Rectal smooth muscle tissue (tissue), 1 donor: ENCODE measurements around the gene OR2AE1.

Source experiments
- H3K27ac ChIP-seq: one replicate; pipeline ENCODE4 v1.7.0; 2013; ENCODE audit warnings: low read depth, low read length, inconsistent platforms
- H3K27me3 ChIP-seq: one replicate; pipeline ENCODE4 v1.7.0; 2013; ENCODE audit warnings: low read length; ENCODE audit not compliant: control insufficient read depth, insufficient read depth
- H3K36me3 ChIP-seq: one replicate; pipeline ENCODE4 v1.7.0; 2013; ENCODE audit warnings: low read length; ENCODE audit not compliant: control insufficient read depth, insufficient read depth
- H3K4me1 ChIP-seq: one replicate; pipeline ENCODE4 v1.7.0; 2013; ENCODE audit warnings: low read length; ENCODE audit not compliant: control insufficient read depth, insufficient read depth
- H3K4me3 ChIP-seq: one replicate; pipeline ENCODE4 v1.7.0; 2013; ENCODE audit warnings: low read length
- H3K9ac ChIP-seq: one replicate; pipeline ENCODE4 v1.7.0; 2013; ENCODE audit warnings: low read length

Gene OR2AE1

GRCh38 chr7:99876933-99877332, at the start of gene OR2AE1:
Gene OR2AE1 (minus strand): TSS chr7:99877033. CDS start chr7:99877033, 0 bp downstream.
- no peaks in the 10 kb centered on the region for H3K36me3 ChIP-seq
- H3K9ac ChIP-seq, result no peak within 1 kb of the TSS
- H3K4me3 ChIP-seq, result no peak within 1 kb of the TSS
- no peaks in the 10 kb centered on the region for H3K4me1 ChIP-seq
- no peaks in the 10 kb centered on the region for H3K27me3 ChIP-seq
- no peak within 1 kb of the TSS for H3K27ac ChIP-seq

GRCh38 chr7:99926321-99926720, 49.5 kb upstream of the OR2AE1 start:
- no peaks in the 10 kb centered on the region for H3K4me1 ChIP-seq
- peaks cover 3% of the 10 kb centered on the region for H3K27me3 ChIP-seq
- H3K4me3 ChIP-seq, result no peak overlapping the region
- H3K36me3 ChIP-seq, result no peaks in the 10 kb centered on the region
- no peak overlapping the region for H3K9ac ChIP-seq
- H3K27ac ChIP-seq, result no peak overlapping the region

GRCh38 chr7:99923200-99923599, 46.4 kb upstream of the OR2AE1 start:
- Histone ChIP-seq H3K27me3 (no peaks in the 10 kb centered on the region), H3K4me1 (peaks cover 5% of the 10 kb centered on the region), H3K27ac (no peak overlapping the region), H3K9ac (no peak overlapping the region), H3K4me3 (no peak overlapping the region), H3K36me3 (no peaks in the 10 kb centered on the region)

GRCh38 chr7:99920149-99920548, 43.3 kb upstream of the OR2AE1 start:
- H3K27me3 ChIP-seq, result no peaks in the 10 kb centered on the region
- peak overlapping the region; percentile 93 for H3K4me3 ChIP-seq
- H3K4me1 ChIP-seq, result peaks cover 23% of the 10 kb centered on the region
- H3K27ac ChIP-seq, result peak overlapping the region; percentile 97
- no peak overlapping the region for H3K9ac ChIP-seq
- H3K36me3 ChIP-seq, result peaks cover 4% of the 10 kb centered on the region

GRCh38 chr7:99919814-99920112, 42.9 kb upstream of the OR2AE1 start:
- Histone ChIP-seq H3K4me3 (peak overlapping the region; percentile 93), H3K27ac (peak overlapping the region; percentile 97), H3K27me3 (no peaks in the 10 kb centered on the region), H3K36me3 (peaks cover 4% of the 10 kb centered on the region), H3K4me1 (peaks cover 23% of the 10 kb centered on the region), H3K9ac (peak overlapping the region; percentile 74)

- H3K4me1 ChIP-seq, result peaks cover 23% of the 10 kb centered on the region
- H3K27ac ChIP-seq, result peak within 1 kb of the TSS; percentile 97
Observed at GRCh38 chr7:99918959-99919813, 42.4 kb upstream of the OR2AE1 start, which contains the start of gene TRIM4. Gene TRIM4 (minus strand): TSS chr7:99919530. CDS start chr7:99919401, 129 bp downstream.

GRCh38 chr7:99910976-99911375, 34.1 kb upstream of the OR2AE1 start:
- no peaks in the 10 kb centered on the region for H3K27me3 ChIP-seq
- no peak overlapping the region for H3K27ac ChIP-seq
- no peaks in the 10 kb centered on the region for H3K4me1 ChIP-seq
- no peak overlapping the region for H3K4me3 ChIP-seq
- peaks cover 7% of the 10 kb centered on the region for H3K36me3 ChIP-seq
- H3K9ac ChIP-seq, result no peak overlapping the region

More at GRCh38 chr7:99918959-99919813, 42.4 kb upstream of the OR2AE1 start, which contains the start of gene TRIM4:
- H3K9ac ChIP-seq, result peak within 1 kb of the TSS; percentile 75
- H3K36me3 ChIP-seq, result peaks cover 4% of the 10 kb centered on the region
- peak within 1 kb of the TSS; percentile 93 for H3K4me3 ChIP-seq
- H3K27me3 ChIP-seq, result no peaks in the 10 kb centered on the region

- H3K27ac ChIP-seq, result no peak overlapping the region
Observed at GRCh38 chr7:99901581-99901980, 24.7 kb upstream of the OR2AE1 start.

GRCh38 chr7:99899830-99900519, 23.1 kb upstream of the OR2AE1 start:
- H3K36me3 ChIP-seq, result peaks cover 20% of the 10 kb centered on the region
- no peak overlapping the region for H3K4me3 ChIP-seq
- H3K4me1 ChIP-seq, result no peaks in the 10 kb centered on the region

More at GRCh38 chr7:99901581-99901980, 24.7 kb upstream of the OR2AE1 start:
- H3K9ac ChIP-seq, result no peak overlapping the region
- H3K27me3 ChIP-seq, result no peaks in the 10 kb centered on the region
- H3K4me3 ChIP-seq, result no peak overlapping the region
- peaks cover 20% of the 10 kb centered on the region for H3K36me3 ChIP-seq
- no peaks in the 10 kb centered on the region for H3K4me1 ChIP-seq

GRCh38 chr7:99898836-99899235, 22.0 kb upstream of the OR2AE1 start:
- Histone ChIP-seq H3K27me3 (no peaks in the 10 kb centered on the region), H3K36me3 (peaks cover 18% of the 10 kb centered on the region), H3K9ac (no peak overlapping the region), H3K4me3 (no peak overlapping the region), H3K4me1 (no peaks in the 10 kb centered on the region), H3K27ac (no peak overlapping the region)

More at GRCh38 chr7:99899830-99900519, 23.1 kb upstream of the OR2AE1 start:
- Histone ChIP-seq H3K9ac (no peak overlapping the region), H3K27me3 (no peaks in the 10 kb centered on the region), H3K27ac (no peak overlapping the region)

- Histone ChIP-seq H3K9ac (no peak overlapping the region), H3K36me3 (peaks cover 11% of the 10 kb centered on the region), H3K27ac (no peak overlapping the region), H3K4me3 (no peak overlapping the region), H3K4me1 (no peaks in the 10 kb centered on the region), H3K27me3 (no peaks in the 10 kb centered on the region)
Observed at GRCh38 chr7:99898023-99898357, 21.2 kb upstream of the OR2AE1 start.

- Histone ChIP-seq H3K27ac (no peak overlapping the region), H3K4me3 (no peak overlapping the region), H3K36me3 (peaks cover 6% of the 10 kb centered on the region), H3K9ac (no peak overlapping the region), H3K27me3 (no peaks in the 10 kb centered on the region), H3K4me1 (no peaks in the 10 kb centered on the region)
Observed at GRCh38 chr7:99897322-99898022, 20.6 kb upstream of the OR2AE1 start.
